ENCODE results near the gene MGAT4B. TPM values are rescaled to one million over a fixed set of nuclear protein-coding genes. Genes with fewer than 3 reads are reported as not detected.
A peak's percentile ranks its signal among the peaks of the same experiment; 100 is the strongest.

MGAT4B gene
- total RNA-seq, 2 experiments from 2014 or later = 95.8 to 96.8 TPM

GRCh38 chr5:179816796-179817469 is 10.3 kb upstream of the MGAT4B start:
- ChIA-PET POLR2A (no interaction called here), CTCF (no interaction called here)
- H3K27me3 Mint-ChIP-seq = peaks cover 2% of the 10 kb centered on the region
- H3K27ac Mint-ChIP-seq = no peak overlapping the region
- no peak for DNase-seq
- H3K4me3 Mint-ChIP-seq = no peak overlapping the region
- intact Hi-C loops (cut with micrococcal nuclease) = loop anchor here (5.0 kb wide), 1 partner anchor 195 kb away; the partner anchor contains the start of gene HNRNPH1
- H3K4me1 Mint-ChIP-seq (ENCODE audit: low read depth) = peaks cover 29% of the 10 kb centered on the region
- H3K9me3 Mint-ChIP-seq = no peaks in the 10 kb centered on the region
- peaks cover 22% of the 10 kb centered on the region for H3K36me3 Mint-ChIP-seq

DNA sequence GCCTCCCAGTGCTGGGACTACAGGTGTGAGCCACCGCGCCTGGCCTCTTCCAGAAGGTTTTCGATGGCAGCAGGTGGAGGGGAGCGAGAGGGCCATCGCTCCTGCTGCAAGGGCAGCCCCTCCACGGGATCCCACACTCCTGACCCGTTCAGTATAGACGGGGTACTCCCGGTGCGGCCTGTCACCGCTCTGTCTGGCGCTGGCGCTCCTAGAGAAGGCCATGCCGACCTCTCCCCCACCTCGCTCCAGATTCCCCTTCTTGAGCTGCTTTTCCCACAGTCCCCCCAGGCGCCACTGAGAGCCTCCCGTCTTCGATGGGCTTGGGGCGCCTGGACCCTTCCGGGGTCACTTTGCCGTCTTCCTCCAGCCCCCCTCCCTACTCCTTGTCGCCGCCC is 9.7 kb upstream of the MGAT4B start:
- no peak for DNase-seq
- H3K36me3 Mint-ChIP-seq = peaks cover 19% of the 10 kb centered on the region
- H3K27me3 Mint-ChIP-seq = peaks cover 2% of the 10 kb centered on the region
- ChIA-PET CTCF (interaction anchor here (2.6 kb wide), 1 partner anchor 14 kb away, joined by 7 read pairs; no protein-coding TSS in a partner anchor), POLR2A (no interaction called here)
- intact Hi-C loops (cut with micrococcal nuclease) = loop anchor here (5.0 kb wide), 1 partner anchor 194 kb away; the partner anchor contains the start of gene HNRNPH1
- no peak overlapping the region for H3K27ac Mint-ChIP-seq
- H3K4me3 Mint-ChIP-seq = no peak overlapping the region
- peaks cover 27% of the 10 kb centered on the region for H3K4me1 Mint-ChIP-seq (ENCODE audit: low read depth)
- H3K9me3 Mint-ChIP-seq = no peaks in the 10 kb centered on the region

DNA sequence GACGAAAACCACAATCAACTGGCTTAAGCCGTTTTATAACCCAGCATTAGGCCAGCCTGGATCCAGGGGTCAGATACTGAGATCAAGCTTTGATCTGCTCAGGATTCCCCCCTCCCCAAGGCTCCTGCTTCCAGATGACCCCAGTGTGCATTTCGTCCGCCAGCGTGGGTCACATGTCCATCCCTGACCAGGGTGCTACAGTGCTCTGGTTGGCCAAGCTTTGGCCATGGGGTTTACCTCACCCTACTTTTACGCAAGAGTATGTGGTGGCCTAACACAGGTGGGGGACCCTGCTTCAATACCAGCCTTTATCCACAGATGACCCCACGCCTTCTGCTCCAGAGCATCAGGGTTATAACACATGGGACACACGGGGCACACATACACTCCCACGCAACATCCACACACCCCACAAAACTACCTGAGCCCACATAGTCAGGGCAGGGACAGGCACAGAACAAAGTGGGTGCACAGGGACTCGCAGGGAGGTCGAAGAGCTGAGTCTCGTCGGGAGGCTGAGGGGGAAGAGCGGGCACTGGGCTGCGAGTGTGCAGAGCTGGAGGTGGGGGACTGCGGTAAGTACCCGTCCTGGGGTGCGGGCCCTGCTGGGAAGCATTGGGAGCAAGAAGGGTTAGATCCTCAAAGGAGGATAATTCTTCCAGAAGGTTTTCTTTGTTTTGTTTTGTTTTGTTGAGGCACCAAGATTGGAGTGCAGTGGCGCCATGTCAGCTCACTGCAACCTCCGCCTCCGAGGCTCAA is 9.0 kb upstream of the MGAT4B start:
- POLR2A ChIA-PET = no interaction called here
- intact Hi-C loops (cut with micrococcal nuclease) = loop anchor here (5.0 kb wide), 1 partner anchor 193 kb away; the partner anchor contains the start of gene HNRNPH1

GRCh38 chr5:179814090-179814489 is 7.4 kb upstream of the MGAT4B start:
- ChIA-PET CTCF (interaction anchor here (1.6 to 2.6 kb wide), 2 partner anchors 12 to 51 kb away, joined by 3 to 7 read pairs; no protein-coding TSS in a partner anchor), POLR2A (interaction anchor here (0.6 kb wide), 1 partner anchor 103 kb away, joined by 6 read pairs; no protein-coding TSS in a partner anchor)
- intact Hi-C loops (cut with micrococcal nuclease) = no loop called here
- Mint-ChIP-seq H3K27me3 (peaks cover 2% of the 10 kb centered on the region), H3K9me3 (no peaks in the 10 kb centered on the region), H3K4me1 (ENCODE audit: low read depth) (peaks cover 16% of the 10 kb centered on the region), H3K27ac (no peak overlapping the region), H3K4me3 (no peak overlapping the region), H3K36me3 (peaks cover 24% of the 10 kb centered on the region)
- DNase-seq = no peak

More for the DNA sequence above, 9.0 kb upstream of the MGAT4B start:
- H3K9me3 Mint-ChIP-seq = no peaks in the 10 kb centered on the region
- H3K4me1 Mint-ChIP-seq (ENCODE audit: low read depth) = peaks cover 27% of the 10 kb centered on the region
- CTCF ChIA-PET = interaction anchor here (1.6 to 2.6 kb wide), 2 partner anchors 13 to 52 kb away, joined by 3 to 7 read pairs; no protein-coding TSS in a partner anchor
- H3K4me3 Mint-ChIP-seq = no peak overlapping the region
- H3K36me3 Mint-ChIP-seq = peaks cover 20% of the 10 kb centered on the region
- H3K27me3 Mint-ChIP-seq = peaks cover 2% of the 10 kb centered on the region
- no peak for DNase-seq
- H3K27ac Mint-ChIP-seq = no peak overlapping the region

- DNase-seq = no peak
- ChIA-PET CTCF (interaction anchor here (0.7 kb wide), 1 partner anchor 66 kb away, joined by 3 read pairs; no protein-coding TSS in a partner anchor), POLR2A (interaction anchor here (0.6 to 1.3 kb wide), 2 partner anchors 11 to 104 kb away, joined by 3 to 6 read pairs; no protein-coding TSS in a partner anchor)
- H3K9me3 Mint-ChIP-seq = no peaks in the 10 kb centered on the region
- peaks cover 8% of the 10 kb centered on the region for H3K4me1 Mint-ChIP-seq (ENCODE audit: low read depth)
- H3K27ac Mint-ChIP-seq = no peak overlapping the region
- no peak overlapping the region for H3K4me3 Mint-ChIP-seq
- H3K27me3 Mint-ChIP-seq = peaks cover 2% of the 10 kb centered on the region
- intact Hi-C loops (cut with micrococcal nuclease) = no loop called here
- peaks cover 23% of the 10 kb centered on the region for H3K36me3 Mint-ChIP-seq
Measured at GRCh38 chr5:179812997-179813607, 6.4 kb upstream of the MGAT4B start.

GRCh38 chr5:179812135-179812825 is 5.6 kb upstream of the MGAT4B start:
- CTCF ChIA-PET = interaction anchor here (1.4 to 1.8 kb wide), 2 partner anchors 8 to 49 kb away, joined by 5 to 6 read pairs; partner anchors contain the start of gene SQSTM1
- no peak for DNase-seq
- Mint-ChIP-seq H3K27ac (no peak overlapping the region), H3K36me3 (peaks cover 23% of the 10 kb centered on the region), H3K4me1 (ENCODE audit: low read depth) (peaks cover 4% of the 10 kb centered on the region), H3K27me3 (peaks cover 2% of the 10 kb centered on the region), H3K4me3 (no peak overlapping the region), H3K9me3 (no peaks in the 10 kb centered on the region)
- POLR2A ChIA-PET = interaction anchor here (1.3 kb wide), 1 partner anchor 10 kb away, joined by 3 read pairs; no protein-coding TSS in a partner anchor
- intact Hi-C loops (cut with micrococcal nuclease) = no loop called here

- ChIA-PET CTCF (interaction anchor here (0.9 to 1.5 kb wide), 3 partner anchors 9 to 101 kb away, joined by 3 to 4 read pairs (median 4); no protein-coding TSS in a partner anchor), POLR2A (interaction anchor here (0.7 to 3.9 kb wide), 3 partner anchors 11 to 182 kb away, joined by 3 to 19 read pairs (median 8); partner anchors contain the start of genes HNRNPH1, LTC4S and SQSTM1)
- Mint-ChIP-seq H3K36me3 (peaks cover 14% of the 10 kb centered on the region), H3K27me3 (no peaks in the 10 kb centered on the region), H3K9me3 (no peaks in the 10 kb centered on the region), H3K4me1 (ENCODE audit: low read depth) (peaks cover 33% of the 10 kb centered on the region), H3K27ac (peak overlapping the region; percentile 85), H3K4me3 (peak overlapping the region; percentile 86)
- intact Hi-C loops (cut with micrococcal nuclease) = loop anchor here (2.0 to 5.0 kb wide), 2 partner anchors 73 to 267 kb away; partner anchors contain the start of genes MAML1 and RNF130
- DNase-seq = peak; percentile 65
Measured at GRCh38 chr5:179805529-179806249, 977 bp downstream of the MGAT4B start.

GRCh38 chr5:179805070-179805528 is 1.6 kb downstream of the MGAT4B start:
- H3K27ac Mint-ChIP-seq = peak overlapping the region; percentile 85
- intact Hi-C loops (cut with micrococcal nuclease) = loop anchor here (2.0 to 5.0 kb wide), 2 partner anchors 72 to 267 kb away; partner anchors contain the start of genes MAML1 and RNF130

DNA sequence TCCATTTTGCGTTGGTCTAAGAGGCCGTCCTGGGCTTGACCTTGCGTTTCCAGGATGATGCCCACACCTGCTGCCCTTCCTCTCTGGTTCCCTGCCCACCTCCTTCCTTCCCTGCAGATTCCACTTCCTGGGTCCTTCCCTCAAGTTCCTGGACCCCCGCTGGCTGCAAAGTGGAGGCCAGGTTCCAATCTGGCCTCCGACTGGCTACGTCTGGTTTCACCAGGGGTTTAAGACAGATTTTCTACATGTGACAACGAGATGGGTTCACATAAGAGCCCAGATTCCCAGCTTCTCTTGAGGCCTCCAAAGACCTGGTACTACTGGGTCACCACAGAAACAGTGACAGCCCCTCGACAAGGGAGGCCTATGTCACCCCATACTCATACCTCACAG is 2.1 kb downstream of the MGAT4B start:
- Mint-ChIP-seq H3K36me3 (peaks cover 16% of the 10 kb centered on the region), H3K4me1 (ENCODE audit: low read depth) (peaks cover 33% of the 10 kb centered on the region), H3K4me3 (peak overlapping the region; percentile 86), H3K27me3 (no peaks in the 10 kb centered on the region), H3K27ac (peak overlapping the region; percentile 85), H3K9me3 (no peaks in the 10 kb centered on the region)
- no peak for DNase-seq
- ChIA-PET POLR2A (interaction anchor here (3.9 kb wide), 1 partner anchor 15 kb away, joined by 19 read pairs; the partner anchor contains the start of gene SQSTM1), CTCF (interaction anchor here (0.6 to 1.4 kb wide), 3 partner anchors 10 to 42 kb away, joined by 3 to 5 read pairs (median 4); partner anchors contain the start of gene SQSTM1)
- intact Hi-C loops (cut with micrococcal nuclease) = loop anchor here (1.0 to 5.0 kb wide), 7 partner anchors 15 to 287 kb away; partner anchors contain the start of genes HNRNPH1, MAML1 and MRNIP

More at GRCh38 chr5:179805070-179805528, 1.6 kb downstream of the MGAT4B start:
- Mint-ChIP-seq H3K9me3 (no peaks in the 10 kb centered on the region), H3K27me3 (no peaks in the 10 kb centered on the region), H3K36me3 (peaks cover 13% of the 10 kb centered on the region), H3K4me3 (peak overlapping the region; percentile 86), H3K4me1 (ENCODE audit: low read depth) (peaks cover 33% of the 10 kb centered on the region)
- CTCF ChIA-PET = interaction anchor here (0.6 to 1.5 kb wide), 3 partner anchors 9 to 102 kb away, joined by 4 to 5 read pairs (median 4); no protein-coding TSS in a partner anchor
- POLR2A ChIA-PET = interaction anchor here (0.7 to 3.9 kb wide), 3 partner anchors 11 to 182 kb away, joined by 3 to 19 read pairs (median 8); partner anchors contain the start of genes HNRNPH1, LTC4S and SQSTM1
- DNase-seq = no peak
